Stimulated activated CD4-positive, alpha-beta T cell treated with anti-CD3 and anti-CD28 coated beads, Interleukin-4, amount 100 ng/mL, for 1 hour (primary cell): ENCODE measurements around the gene HRK.
"Not testable (repeated sequence)": the region's sequence is repeated elsewhere in the genome, so short reads cannot be mapped to it uniquely, and the experiment has no call there.

Source experiments
- DNase-seq: peaks from one replicate; pipeline ENCODE4 v3.0.0-alpha.2; 2020

The HRK gene

GRCh38 chr12:116863275-116863767 is 17.9 kb downstream of the HRK start:
- DNase-seq, result no peak

- DNase-seq, result no peak
These were observed 19.1 kb downstream of the HRK start for GRCh38 chr12:116862167-116862566.

- peak; percentile 11 for DNase-seq
These were observed 19.9 kb downstream of the HRK start for GRCh38 chr12:116861320-116861719.

GRCh38 chr12:116860263-116860662 is 21.0 kb downstream of the HRK start:
- no peak for DNase-seq

- no peak for DNase-seq
These were observed 22.2 kb downstream of the HRK start for GRCh38 chr12:116859079-116859478.

GRCh38 chr12:116856729-116857128 is 24.5 kb downstream of the HRK start:
- no peak for DNase-seq

- no peak for DNase-seq
These were observed 25.3 kb downstream of the HRK start for GRCh38 chr12:116855744-116856470.

- DNase-seq, result no peak
These were observed 27.7 kb downstream of the HRK start for GRCh38 chr12:116853507-116853906.

GRCh38 chr12:116852303-116852702 is 28.9 kb downstream of the HRK start:
- no peak for DNase-seq

GRCh38 chr12:116849216-116849615 is 32.0 kb downstream of the HRK start:
- no peak for DNase-seq

GRCh38 chr12:116843085-116843484 is 38.2 kb downstream of the HRK start:
- DNase-seq, result no peak

- no peak for DNase-seq
These were observed 41.9 kb downstream of the HRK start for GRCh38 chr12:116839287-116839830.

GRCh38 chr12:116838365-116838764 is 42.9 kb downstream of the HRK start:
- DNase-seq, result no peak

- DNase-seq, result no peak
These were observed 44.1 kb downstream of the HRK start for GRCh38 chr12:116837097-116837496.

- DNase-seq, result no peak
These were observed 45.8 kb downstream of the HRK start for GRCh38 chr12:116835484-116835883.

GRCh38 chr12:116833474-116833873 is 47.8 kb downstream of the HRK start:
- no peak for DNase-seq

- DNase-seq, result no peak
These were observed 48.9 kb downstream of the HRK start for GRCh38 chr12:116832353-116832752.

GRCh38 chr12:116827432-116827831 is 53.8 kb downstream of the HRK start:
- no peak for DNase-seq

GRCh38 chr12:116821291-116821690 is 60.0 kb downstream of the HRK start:
- DNase-seq, result no peak

- no peak for DNase-seq
These were observed 61.1 kb downstream of the HRK start for GRCh38 chr12:116820064-116820656.

- peak; percentile 91 for DNase-seq
These were observed 62.1 kb downstream of the HRK start for GRCh38 chr12:116818948-116819832.

GRCh38 chr12:116818341-116818856 is 62.8 kb downstream of the HRK start:
- no peak for DNase-seq

GRCh38 chr12:116814766-116815165 is 66.5 kb downstream of the HRK start:
- DNase-seq, result not testable (repeated sequence)
